ENCODE data around the gene S100B.
"Not testable (repeated sequence)": the region's sequence is repeated elsewhere in the genome, so short reads cannot be mapped to it uniquely, and the experiment has no call there.

S100B gene

GRCh38 chr21:46600978-46601377 lies 3.9 kb downstream of the S100B start:
- DNase-seq (ENCODE audit: low read depth), result no peak

- DNase-seq (ENCODE audit: low read depth), result no peak
Observed at GRCh38 chr21:46600305-46600704, 4.6 kb downstream of the S100B start.

GRCh38 chr21:46598581-46599572 lies 6.0 kb downstream of the S100B start:
- no peak for DNase-seq (ENCODE audit: low read depth)

- no peak for DNase-seq (ENCODE audit: low read depth)
Observed at GRCh38 chr21:46597896-46598343, 7.0 kb downstream of the S100B start.

- DNase-seq (ENCODE audit: low read depth), result no peak
Observed at GRCh38 chr21:46597031-46597430, 7.9 kb downstream of the S100B start.

GRCh38 chr21:46596201-46596600 lies 8.7 kb downstream of the S100B start:
- DNase-seq (ENCODE audit: low read depth), result no peak

- DNase-seq (ENCODE audit: low read depth), result no peak
Observed at GRCh38 chr21:46594276-46594675, 10.6 kb downstream of the S100B start.

- no peak for DNase-seq (ENCODE audit: low read depth)
Observed at GRCh38 chr21:46585191-46585953, 19.5 kb downstream of the S100B start.

GRCh38 chr21:46581780-46582307 lies 23.0 kb downstream of the S100B start:
- no peak for DNase-seq (ENCODE audit: low read depth)

- not testable (repeated sequence) for DNase-seq (ENCODE audit: low read depth)
Observed at GRCh38 chr21:46579394-46579793, 25.5 kb downstream of the S100B start.

- DNase-seq (ENCODE audit: low read depth), result not testable (repeated sequence)
Observed at GRCh38 chr21:46577786-46578185, 27.1 kb downstream of the S100B start.

GRCh38 chr21:46572850-46573249 lies 32.0 kb downstream of the S100B start:
- no peak for DNase-seq (ENCODE audit: low read depth)

- no peak for DNase-seq (ENCODE audit: low read depth)
Observed at GRCh38 chr21:46570631-46571030, 34.3 kb downstream of the S100B start.

GRCh38 chr21:46570119-46570518 lies 34.8 kb downstream of the S100B start:
- DNase-seq (ENCODE audit: low read depth), result no peak

- DNase-seq (ENCODE audit: low read depth), result no peak
Observed at GRCh38 chr21:46569081-46569480, 35.8 kb downstream of the S100B start.

- DNase-seq (ENCODE audit: low read depth), result no peak
Observed at GRCh38 chr21:46568562-46568961, 36.3 kb downstream of the S100B start.

GRCh38 chr21:46567348-46567747 lies 37.5 kb downstream of the S100B start:
- no peak for DNase-seq (ENCODE audit: low read depth)

- no peak for DNase-seq (ENCODE audit: low read depth)
Observed at GRCh38 chr21:46564391-46564790, 40.5 kb downstream of the S100B start.

GRCh38 chr21:46562964-46563607 lies 41.8 kb downstream of the S100B start:
- DNase-seq (ENCODE audit: low read depth), result no peak

GRCh38 chr21:46562472-46562871 lies 42.4 kb downstream of the S100B start:
- no peak for DNase-seq (ENCODE audit: low read depth)

GRCh38 chr21:46561445-46562090 lies 43.3 kb downstream of the S100B start:
- no peak for DNase-seq (ENCODE audit: low read depth)
